NCI-H2196 treated with DMSO at 0.1 percent for 48 hours (cell line): ENCODE measurements around the gene RAB11FIP4.
A peak's percentile ranks its signal among the peaks of the same experiment; 100 is the strongest.

Experiments used
- DNase-seq: peaks from one replicate; lab custom pipeline; 2025; ENCODE audit not compliant: unreplicated experiment; lab: John Stamatoyannopoulos, UW

Gene RAB11FIP4

GRCh38 chr17:31495022-31495885, 103.8 kb downstream of the RAB11FIP4 start:
- DNase-seq: peak; percentile 35

GRCh38 chr17:31496097-31496496, 104.6 kb downstream of the RAB11FIP4 start:
- no peak for DNase-seq

GRCh38 chr17:31496601-31497000, 105.1 kb downstream of the RAB11FIP4 start:
- DNase-seq: no peak

GRCh38 chr17:31497431-31497830, 106.0 kb downstream of the RAB11FIP4 start:
- DNase-seq: no peak

GRCh38 chr17:31497994-31498826, 106.7 kb downstream of the RAB11FIP4 start:
- no peak for DNase-seq

- DNase-seq: no peak
Observed at GRCh38 chr17:31499771-31500554, 108.5 kb downstream of the RAB11FIP4 start.

GRCh38 chr17:31506517-31506916, 115.0 kb downstream of the RAB11FIP4 start:
- no peak for DNase-seq

GRCh38 chr17:31508288-31509094, 117.0 kb downstream of the RAB11FIP4 start:
- DNase-seq: no peak

GRCh38 chr17:31509095-31509804, 117.8 kb downstream of the RAB11FIP4 start:
- DNase-seq: no peak

- DNase-seq: no peak
Observed at GRCh38 chr17:31509805-31510177, 118.3 kb downstream of the RAB11FIP4 start.

GRCh38 chr17:31510308-31511194, 119.1 kb downstream of the RAB11FIP4 start:
- DNase-seq: no peak

GRCh38 chr17:31511195-31511578, 119.7 kb downstream of the RAB11FIP4 start:
- no peak for DNase-seq

- no peak for DNase-seq
Observed at GRCh38 chr17:31511580-31511979, 120.1 kb downstream of the RAB11FIP4 start.

- DNase-seq: no peak
Observed at GRCh38 chr17:31512104-31512740, 120.7 kb downstream of the RAB11FIP4 start.

GRCh38 chr17:31512796-31513195, 121.3 kb downstream of the RAB11FIP4 start:
- DNase-seq: no peak

- DNase-seq: no peak
Observed at GRCh38 chr17:31513731-31514427, 122.4 kb downstream of the RAB11FIP4 start.

GRCh38 chr17:31515267-31515666, 123.8 kb downstream of the RAB11FIP4 start:
- DNase-seq: no peak

GRCh38 chr17:31517524-31517923, 126.0 kb downstream of the RAB11FIP4 start:
- DNase-seq: no peak
